ENCODE measurements around the gene ADGRD1.

ADGRD1 gene

DNA sequence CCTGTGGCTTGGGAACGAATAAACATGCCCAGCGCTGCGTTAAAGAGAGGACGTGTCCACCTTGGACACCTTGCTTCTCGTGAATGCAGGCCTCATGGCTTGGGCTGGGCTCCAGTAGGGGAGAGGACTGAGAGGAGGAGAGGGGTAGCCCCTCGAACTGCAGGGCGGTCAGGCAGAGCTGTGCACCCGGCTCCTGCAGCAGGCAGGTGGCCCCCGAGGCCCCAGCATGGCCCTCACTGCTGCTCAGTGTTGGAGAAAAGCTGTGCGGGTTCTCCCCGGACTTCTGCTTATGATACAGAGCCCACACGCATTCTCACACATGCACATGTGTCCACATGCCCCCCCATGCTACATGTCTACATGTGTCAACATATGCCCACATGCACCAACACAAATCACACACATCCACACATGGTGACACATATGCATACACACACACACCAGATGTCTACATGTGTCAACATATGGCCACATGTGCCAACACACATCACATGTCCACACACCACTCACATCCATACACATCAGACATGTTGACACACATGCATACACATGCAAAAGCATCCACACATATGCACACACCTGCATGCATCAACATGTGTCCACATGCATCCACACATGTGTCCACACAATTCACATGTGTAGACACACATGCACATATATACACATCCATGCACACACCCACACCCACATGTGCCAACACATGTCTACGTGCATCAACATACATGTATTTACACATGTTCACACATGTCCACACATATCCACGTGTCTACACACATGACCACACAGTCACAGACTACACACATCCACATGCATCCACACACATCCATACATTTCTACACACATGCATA, 3.0 kb downstream of the ADGRD1 start:
- H3K27me3 ChIP-seq (ENCODE audit: insufficient read depth, poor library complexity, severe bottlenecking) = peaks cover 19% of the 10 kb centered on the region
- no peaks in the 10 kb centered on the region for H3K4me1 ChIP-seq (ENCODE audit: insufficient read depth, poor library complexity, severe bottlenecking)
- no peak overlapping the region for H3K4me3 ChIP-seq (ENCODE audit: severe bottlenecking)
- TF ChIP-seq, protein P1, sequence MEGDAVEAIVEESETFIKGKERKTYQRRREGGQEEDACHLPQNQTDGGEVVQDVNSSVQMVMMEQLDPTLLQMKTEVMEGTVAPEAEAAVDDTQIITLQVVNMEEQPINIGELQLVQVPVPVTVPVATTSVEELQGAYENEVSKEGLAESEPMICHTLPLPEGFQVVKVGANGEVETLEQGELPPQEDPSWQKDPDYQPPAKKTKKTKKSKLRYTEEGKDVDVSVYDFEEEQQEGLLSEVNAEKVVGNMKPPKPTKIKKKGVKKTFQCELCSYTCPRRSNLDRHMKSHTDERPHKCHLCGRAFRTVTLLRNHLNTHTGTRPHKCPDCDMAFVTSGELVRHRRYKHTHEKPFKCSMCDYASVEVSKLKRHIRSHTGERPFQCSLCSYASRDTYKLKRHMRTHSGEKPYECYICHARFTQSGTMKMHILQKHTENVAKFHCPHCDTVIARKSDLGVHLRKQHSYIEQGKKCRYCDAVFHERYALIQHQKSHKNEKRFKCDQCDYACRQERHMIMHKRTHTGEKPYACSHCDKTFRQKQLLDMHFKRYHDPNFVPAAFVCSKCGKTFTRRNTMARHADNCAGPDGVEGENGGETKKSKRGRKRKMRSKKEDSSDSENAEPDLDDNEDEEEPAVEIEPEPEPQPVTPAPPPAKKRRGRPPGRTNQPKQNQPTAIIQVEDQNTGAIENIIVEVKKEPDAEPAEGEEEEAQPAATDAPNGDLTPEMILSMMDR (IDR thresholded peaks at IDR 0.05; ENCODE audit: poor library complexity, severe bottlenecking) = no peak
- ATAC-seq (ENCODE audit: low read depth) (no peak), DNase-seq (ENCODE audit: low spot score) (no peak)
- no peak overlapping the region for H3K27ac ChIP-seq (ENCODE audit: poor library complexity, severe bottlenecking)
- no peaks in the 10 kb centered on the region for H3K36me3 ChIP-seq (ENCODE audit: low read depth)
- no peaks in the 10 kb centered on the region for H3K9me3 ChIP-seq (ENCODE audit: severe bottlenecking)

DNA sequence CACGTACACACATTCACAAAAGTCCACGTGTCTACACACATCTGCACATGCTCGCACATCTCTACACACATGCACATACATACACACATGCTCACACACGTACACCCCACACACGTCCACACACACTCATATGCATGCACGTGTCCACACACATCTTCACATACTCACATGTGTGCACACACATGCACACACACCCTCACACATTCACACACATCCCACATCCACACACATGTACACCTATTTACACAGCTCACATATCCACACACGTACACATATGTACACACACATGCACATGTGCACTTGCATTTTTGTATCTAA, 3.6 kb downstream of the ADGRD1 start:
- no peak for DNase-seq (ENCODE audit: low spot score)
- no peaks in the 10 kb centered on the region for H3K9me3 ChIP-seq (ENCODE audit: severe bottlenecking)
- no peak overlapping the region for H3K27ac ChIP-seq (ENCODE audit: poor library complexity, severe bottlenecking)

DNA sequence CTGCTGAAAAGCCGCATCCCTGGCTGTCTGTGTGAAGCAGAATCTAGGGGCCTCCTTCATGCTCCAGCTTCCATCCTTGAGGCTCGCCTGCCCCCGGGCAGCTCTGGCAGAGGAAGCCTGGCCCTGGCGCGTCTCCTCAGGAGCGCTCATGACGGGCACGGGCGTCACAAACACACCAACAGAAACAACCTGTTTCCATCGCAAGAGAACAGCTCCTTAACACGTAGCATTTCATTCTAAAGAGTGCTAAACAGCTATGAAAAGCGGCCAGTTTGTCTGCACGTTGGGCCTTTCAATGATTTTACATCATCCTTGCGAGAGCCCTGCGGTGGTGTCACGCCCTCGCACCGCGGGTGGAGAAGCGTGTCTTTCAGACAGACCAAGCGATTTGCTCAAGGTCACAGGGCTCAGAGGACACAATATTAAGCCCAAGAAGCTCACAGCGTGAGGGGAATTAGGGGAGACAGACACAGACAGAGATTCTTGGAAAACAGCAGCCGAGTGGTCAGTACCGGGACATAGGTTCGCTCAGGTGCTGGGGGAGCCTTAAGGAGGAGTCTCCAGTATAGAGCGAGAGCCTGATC, 4.9 kb downstream of the ADGRD1 start:
- no peak overlapping the region for H3K27ac ChIP-seq (ENCODE audit: poor library complexity, severe bottlenecking)
- DNase-seq (ENCODE audit: low spot score) (no peak), ATAC-seq (ENCODE audit: low read depth) (no peak)
- no peak overlapping the region for H3K4me3 ChIP-seq (ENCODE audit: severe bottlenecking)
- H3K36me3 ChIP-seq (ENCODE audit: low read depth) = no peaks in the 10 kb centered on the region
- no peaks in the 10 kb centered on the region for H3K4me1 ChIP-seq (ENCODE audit: insufficient read depth, poor library complexity, severe bottlenecking)
- no peaks in the 10 kb centered on the region for H3K9me3 ChIP-seq (ENCODE audit: severe bottlenecking)
- peaks cover 9% of the 10 kb centered on the region for H3K27me3 ChIP-seq (ENCODE audit: insufficient read depth, poor library complexity, severe bottlenecking)
- TF ChIP-seq, protein P1 (IDR thresholded peaks at IDR 0.05; ENCODE audit: poor library complexity, severe bottlenecking) = no peak

More for the DNA sequence above, 3.6 kb downstream of the ADGRD1 start:
- TF ChIP-seq, protein P1 (IDR thresholded peaks at IDR 0.05; ENCODE audit: poor library complexity, severe bottlenecking) = no peak
- ATAC-seq (ENCODE audit: low read depth) = no peak
- Histone ChIP-seq H3K27me3 (ENCODE audit: insufficient read depth, poor library complexity, severe bottlenecking) (peaks cover 19% of the 10 kb centered on the region), H3K4me1 (ENCODE audit: insufficient read depth, poor library complexity, severe bottlenecking) (no peaks in the 10 kb centered on the region), H3K36me3 (ENCODE audit: low read depth) (no peaks in the 10 kb centered on the region), H3K4me3 (ENCODE audit: severe bottlenecking) (no peak overlapping the region)

DNA sequence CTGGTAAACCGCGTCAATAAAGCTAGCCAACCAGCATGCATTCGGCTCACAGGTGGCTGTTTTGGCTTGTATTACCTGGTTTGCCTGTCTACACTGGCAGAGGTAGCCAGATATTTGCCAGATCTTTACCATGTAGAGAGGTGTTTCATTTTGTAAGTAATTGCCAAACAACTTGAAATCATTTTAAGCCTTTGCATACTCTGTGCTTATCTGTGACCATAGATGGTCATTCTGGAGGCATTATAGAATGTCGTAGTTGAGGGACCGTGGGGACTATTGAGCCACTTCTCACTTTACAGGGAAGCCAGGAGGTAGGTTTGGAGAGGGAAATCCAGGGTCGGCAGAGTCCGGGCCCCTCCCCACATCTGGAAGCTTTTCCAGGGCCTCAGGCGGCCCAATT, 5.9 kb downstream of the ADGRD1 start:
- TF ChIP-seq, protein P1 (IDR thresholded peaks at IDR 0.05; ENCODE audit: poor library complexity, severe bottlenecking) = no peak
- DNase-seq (ENCODE audit: low spot score) = no peak
- peaks cover 1% of the 10 kb centered on the region for H3K27me3 ChIP-seq (ENCODE audit: insufficient read depth, poor library complexity, severe bottlenecking)
- H3K36me3 ChIP-seq (ENCODE audit: low read depth) = no peaks in the 10 kb centered on the region
- ATAC-seq (ENCODE audit: low read depth) = no peak
- H3K9me3 ChIP-seq (ENCODE audit: severe bottlenecking) = no peaks in the 10 kb centered on the region
- H3K27ac ChIP-seq (ENCODE audit: poor library complexity, severe bottlenecking) = no peak overlapping the region
- no peak overlapping the region for H3K4me3 ChIP-seq (ENCODE audit: severe bottlenecking)
- no peaks in the 10 kb centered on the region for H3K4me1 ChIP-seq (ENCODE audit: insufficient read depth, poor library complexity, severe bottlenecking)

DNA sequence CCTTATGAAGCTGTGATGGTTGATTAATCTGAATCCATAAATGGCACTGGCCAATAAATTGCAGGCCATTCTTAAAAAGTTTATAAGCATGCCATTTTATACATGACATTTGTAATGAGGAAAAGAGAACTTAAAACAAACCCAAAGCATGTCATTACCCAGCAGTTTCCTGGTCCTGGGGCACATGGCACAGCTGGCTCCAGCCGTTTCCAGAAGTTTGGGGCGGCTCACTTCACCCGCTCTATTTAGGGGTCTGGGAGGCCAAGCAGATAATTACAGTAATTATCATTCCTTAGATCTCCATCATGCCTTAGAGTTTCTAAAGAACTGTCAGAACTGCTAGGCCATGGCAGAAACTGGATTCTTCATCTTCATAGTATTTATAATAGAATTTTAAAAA, 6.4 kb downstream of the ADGRD1 start:
- DNase-seq (ENCODE audit: low spot score) = no peak
- Histone ChIP-seq H3K36me3 (ENCODE audit: low read depth) (no peaks in the 10 kb centered on the region), H3K27ac (ENCODE audit: poor library complexity, severe bottlenecking) (no peak overlapping the region), H3K4me1 (ENCODE audit: insufficient read depth, poor library complexity, severe bottlenecking) (peaks cover 3% of the 10 kb centered on the region), H3K27me3 (ENCODE audit: insufficient read depth, poor library complexity, severe bottlenecking) (no peaks in the 10 kb centered on the region), H3K9me3 (ENCODE audit: severe bottlenecking) (no peaks in the 10 kb centered on the region), H3K4me3 (ENCODE audit: severe bottlenecking) (no peak overlapping the region)
- TF ChIP-seq, protein P1 (IDR thresholded peaks at IDR 0.05; ENCODE audit: poor library complexity, severe bottlenecking) = no peak
- ATAC-seq (ENCODE audit: low read depth) = no peak
